ENCODE data around the gene ZNF771. TPM values are rescaled to one million over a fixed set of nuclear protein-coding genes. Genes with fewer than 3 reads are reported as not detected.

The ZNF771 gene
- total RNA-seq, 1 donor from 2014 or later: 9.0 TPM

DNA sequence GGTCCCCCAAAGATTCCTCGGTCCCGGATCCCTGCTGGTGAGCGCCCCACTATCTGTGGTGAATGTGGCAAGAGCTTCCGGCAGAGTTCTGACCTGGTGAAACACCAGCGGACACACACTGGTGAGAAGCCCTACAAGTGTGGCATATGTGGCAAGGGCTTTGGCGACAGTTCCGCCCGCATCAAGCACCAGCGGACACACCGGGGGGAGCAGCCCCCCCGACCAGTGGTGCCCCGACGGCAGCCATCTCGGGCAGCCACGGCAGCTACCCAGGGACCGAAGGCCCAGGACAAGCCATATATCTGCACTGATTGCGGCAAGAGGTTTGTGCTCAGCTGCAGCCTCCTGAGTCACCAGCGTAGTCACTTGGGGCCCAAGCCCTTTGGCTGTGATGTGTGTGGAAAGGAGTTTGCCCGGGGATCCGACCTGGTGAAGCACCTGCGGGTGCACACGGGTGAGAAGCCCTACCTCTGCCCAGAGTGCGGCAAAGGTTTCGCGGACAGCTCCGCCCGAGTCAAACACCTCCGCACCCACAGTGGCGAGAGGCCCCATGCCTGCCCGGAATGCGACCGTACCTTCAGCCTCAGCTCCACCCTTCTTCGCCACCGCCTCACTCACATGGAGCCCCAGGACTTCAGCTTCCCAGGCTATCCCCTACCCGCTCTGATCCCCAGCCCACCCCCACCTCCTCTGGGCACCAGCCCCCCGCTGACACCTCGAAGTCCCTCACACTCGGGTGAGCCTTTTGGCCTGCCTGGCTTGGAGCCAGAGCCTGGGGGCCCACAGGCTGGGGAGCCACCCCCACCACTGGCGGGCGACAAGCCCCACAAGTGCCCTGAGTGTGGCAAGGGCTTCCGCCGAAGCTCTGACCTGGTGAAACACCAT lies 9.4 kb upstream of the ZNF771 start:
- DNase-seq (ENCODE audit: low spot score in 2 of 2) (no peak), FAIRE-seq (no peak)

DNA sequence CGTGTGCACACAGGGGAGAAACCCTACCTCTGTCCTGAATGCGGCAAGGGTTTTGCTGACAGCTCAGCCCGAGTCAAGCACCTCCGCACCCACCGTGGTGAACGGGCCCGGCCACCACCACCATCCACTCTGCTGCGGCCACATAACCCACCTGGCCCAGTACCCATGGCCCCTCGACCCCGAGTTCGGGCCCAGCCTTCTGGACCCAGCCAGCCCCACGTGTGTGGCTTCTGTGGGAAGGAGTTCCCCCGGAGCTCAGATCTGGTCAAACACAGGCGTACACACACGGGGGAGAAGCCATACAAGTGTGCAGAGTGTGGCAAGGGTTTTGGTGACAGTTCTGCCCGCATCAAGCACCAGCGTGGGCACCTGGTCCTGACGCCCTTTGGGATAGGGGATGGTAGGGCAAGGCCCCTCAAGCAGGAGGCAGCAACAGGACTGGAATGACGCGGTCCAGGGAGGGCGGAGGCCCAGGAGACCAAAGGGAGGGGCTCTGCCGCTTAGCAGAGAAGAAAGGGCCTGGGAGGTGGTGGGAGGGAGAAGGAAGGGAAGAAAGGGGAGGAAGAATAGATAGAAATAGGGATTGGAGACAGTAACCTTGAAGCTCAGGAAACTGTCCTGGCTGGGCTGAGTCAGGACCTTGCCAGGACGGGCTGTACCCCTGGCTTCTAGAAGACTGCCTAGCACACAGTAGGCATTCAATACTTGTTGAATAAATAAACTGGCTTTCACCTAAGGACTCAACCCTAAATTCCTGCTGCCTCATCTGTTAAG lies 8.6 kb upstream of the ZNF771 start:
- no peak for FAIRE-seq
- no peak for DNase-seq (ENCODE audit: low spot score in 2 of 2)

DNA sequence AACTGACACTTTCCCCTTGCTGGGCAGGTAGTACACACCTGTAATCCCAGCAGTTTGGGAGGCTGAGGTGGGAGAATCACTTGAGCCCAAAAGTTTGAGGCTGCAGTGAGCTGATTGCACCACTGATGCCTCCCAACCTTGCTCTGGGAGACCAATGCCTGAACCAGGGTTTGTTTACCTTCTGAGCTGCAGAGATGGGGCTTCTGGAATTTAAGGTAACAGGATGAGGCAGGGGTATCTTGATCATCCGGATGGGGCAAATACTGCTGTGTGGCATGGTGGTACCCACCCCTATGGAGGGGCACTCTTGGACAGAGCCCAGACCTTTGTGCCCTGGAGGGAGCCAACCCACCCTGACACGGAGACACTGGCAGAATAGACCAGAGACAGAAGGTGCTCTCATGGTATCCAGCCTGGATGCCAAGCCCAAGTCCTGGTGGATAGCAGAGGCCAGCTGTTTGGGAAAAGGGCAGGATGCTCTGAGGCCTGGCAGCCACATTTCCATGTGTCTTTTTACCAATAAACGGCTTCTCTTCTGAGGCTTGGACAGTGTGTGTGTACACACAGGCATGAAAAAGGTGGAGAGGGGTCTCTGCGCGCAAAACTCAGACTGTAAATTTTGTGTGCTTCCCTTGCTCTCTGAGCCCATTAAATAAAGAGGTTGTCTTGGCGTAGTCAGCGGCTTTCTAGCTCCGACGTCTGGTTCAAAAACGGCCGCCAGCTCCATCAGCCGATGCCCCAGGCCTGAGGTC lies 7.8 kb upstream of the ZNF771 start:
- no peak for FAIRE-seq
- no peak for DNase-seq (ENCODE audit: low spot score in 2 of 2)

DNA sequence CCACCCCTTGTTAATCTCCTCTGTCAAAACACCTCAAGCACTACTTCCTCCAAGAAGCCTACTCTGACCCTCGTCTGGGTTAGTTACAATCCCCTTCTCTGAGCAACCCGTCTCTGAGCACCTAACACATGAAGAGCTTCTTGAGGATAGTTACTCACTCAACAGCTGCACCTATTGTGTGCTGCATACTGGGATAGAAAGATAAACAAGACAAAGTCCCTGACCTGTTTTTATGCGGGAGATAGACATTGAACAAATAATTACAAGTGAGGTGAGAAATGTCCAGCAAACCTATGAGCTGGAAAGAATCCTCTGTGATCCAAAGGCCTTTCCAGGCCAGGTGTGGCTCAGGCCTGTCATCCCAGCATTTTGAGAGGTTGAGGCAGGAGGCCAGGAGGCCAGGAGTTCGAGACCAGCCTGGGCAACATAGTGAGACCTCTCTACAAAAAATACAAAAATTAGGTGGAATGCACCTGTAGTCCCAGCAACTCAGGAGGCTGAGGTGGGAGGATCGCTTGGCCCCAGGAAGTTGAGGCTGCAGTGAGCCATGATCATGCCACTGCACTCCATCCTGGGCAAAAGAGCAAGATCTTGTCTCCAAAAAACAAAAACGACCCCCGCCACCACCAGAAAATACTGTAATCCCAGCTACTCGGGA lies 5.5 kb upstream of the ZNF771 start:
- DNase-seq (ENCODE audit: low spot score in 2 of 2) (no peak), FAIRE-seq (no peak)

DNA sequence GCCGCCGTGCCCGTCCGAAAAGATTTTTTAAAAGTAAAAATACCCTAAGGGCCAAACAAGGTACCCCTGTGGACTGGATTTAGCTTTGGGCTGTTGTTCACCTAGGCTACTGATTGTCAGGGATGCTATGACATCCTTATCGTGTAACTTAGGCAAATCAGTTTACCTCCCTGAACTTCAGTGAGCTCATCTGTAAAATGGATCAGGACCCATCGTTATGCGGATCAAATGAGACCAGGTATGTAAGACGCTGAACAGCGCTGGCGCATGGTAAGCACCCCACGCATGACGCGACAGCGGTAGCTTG lies 658 bp upstream of the ZNF771 start:
- FAIRE-seq (no peak), DNase-seq (ENCODE audit: low spot score in 2 of 2) (no peak)

DNA sequence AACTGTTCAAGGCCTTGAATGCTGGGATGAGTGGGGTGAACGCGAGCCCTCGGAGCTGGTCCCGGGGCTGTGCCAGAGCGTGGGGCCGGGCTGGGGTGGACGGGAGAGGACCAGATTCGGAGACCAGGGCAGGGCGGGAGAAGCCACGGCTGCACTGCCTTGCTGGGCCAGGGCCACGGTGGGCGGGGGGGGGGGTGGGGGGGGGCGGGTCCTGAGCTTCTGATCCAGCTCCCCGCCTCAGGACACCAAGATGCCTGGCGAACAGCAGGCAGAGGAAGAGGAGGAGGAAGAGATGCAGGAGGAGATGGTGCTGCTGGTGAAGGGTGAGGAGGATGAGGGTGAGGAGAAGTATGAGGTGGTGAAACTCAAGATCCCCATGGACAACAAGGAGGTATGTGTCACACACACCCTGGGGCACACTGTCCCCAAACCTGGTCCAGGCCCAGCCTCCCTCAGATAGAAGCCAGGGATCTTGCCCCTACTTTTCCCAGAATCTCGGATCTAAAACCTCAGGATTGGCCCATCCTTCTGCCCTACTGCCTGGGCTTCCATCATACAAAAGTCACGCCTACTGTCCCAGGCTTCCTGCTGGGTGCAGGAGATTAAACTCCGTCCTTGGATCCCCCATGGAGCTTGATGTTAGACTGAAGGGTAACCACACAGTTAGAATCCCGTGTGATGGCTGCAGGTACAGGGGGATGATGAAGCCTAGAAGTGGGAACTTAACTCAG lies 563 bp downstream of the ZNF771 start:
- FAIRE-seq (no peak), DNase-seq (ENCODE audit: low spot score in 2 of 2) (peak in 1 of 2 donors; percentile 56)

DNA sequence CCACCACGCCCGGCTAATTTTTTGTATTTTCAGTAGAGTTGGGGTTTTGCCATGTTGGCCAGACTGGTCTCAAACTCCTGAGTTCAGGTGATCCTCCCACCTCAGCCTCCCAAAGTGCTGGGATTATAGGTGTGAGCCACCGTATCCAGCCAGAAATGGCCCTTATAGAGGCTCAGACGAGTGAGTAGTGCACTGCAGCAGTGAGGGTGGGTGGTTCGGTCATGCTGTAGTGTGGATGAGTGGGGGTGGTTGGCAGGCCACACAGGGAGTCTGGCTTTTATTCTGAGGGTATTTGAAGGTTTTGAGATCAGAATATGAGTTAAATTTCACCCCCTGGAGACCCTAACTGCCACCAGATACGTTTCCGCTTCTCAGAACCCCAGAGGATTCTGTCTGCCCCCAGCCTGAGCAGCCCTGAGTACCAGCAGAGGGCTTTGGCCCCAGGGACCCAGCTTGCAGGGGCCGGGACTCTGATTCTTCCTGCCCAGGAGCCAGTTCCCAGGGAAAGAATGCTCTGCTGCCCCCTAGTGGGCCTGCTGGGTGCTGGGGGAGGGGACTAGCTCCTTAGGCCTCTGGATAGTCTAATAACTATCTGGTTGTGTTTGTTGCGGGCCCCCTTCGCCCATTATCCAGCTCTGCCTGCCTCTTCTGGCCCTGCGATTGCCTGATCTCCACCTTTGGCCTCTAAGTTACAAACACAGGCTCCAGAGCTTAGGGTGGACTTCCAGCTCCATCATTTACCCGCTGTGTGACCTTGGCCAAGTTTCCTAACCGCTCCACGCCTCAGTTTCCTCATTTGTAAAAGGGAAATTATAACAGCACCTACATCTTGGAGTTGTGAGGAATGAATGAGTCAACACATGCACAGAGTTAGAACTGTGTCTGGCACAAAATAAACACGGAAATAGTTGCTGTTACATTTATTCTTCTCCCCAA lies 2.0 kb downstream of the ZNF771 start:
- no peak for FAIRE-seq
- peak; percentile 81 to 84 for DNase-seq (ENCODE audit: low spot score in 2 of 2)

DNA sequence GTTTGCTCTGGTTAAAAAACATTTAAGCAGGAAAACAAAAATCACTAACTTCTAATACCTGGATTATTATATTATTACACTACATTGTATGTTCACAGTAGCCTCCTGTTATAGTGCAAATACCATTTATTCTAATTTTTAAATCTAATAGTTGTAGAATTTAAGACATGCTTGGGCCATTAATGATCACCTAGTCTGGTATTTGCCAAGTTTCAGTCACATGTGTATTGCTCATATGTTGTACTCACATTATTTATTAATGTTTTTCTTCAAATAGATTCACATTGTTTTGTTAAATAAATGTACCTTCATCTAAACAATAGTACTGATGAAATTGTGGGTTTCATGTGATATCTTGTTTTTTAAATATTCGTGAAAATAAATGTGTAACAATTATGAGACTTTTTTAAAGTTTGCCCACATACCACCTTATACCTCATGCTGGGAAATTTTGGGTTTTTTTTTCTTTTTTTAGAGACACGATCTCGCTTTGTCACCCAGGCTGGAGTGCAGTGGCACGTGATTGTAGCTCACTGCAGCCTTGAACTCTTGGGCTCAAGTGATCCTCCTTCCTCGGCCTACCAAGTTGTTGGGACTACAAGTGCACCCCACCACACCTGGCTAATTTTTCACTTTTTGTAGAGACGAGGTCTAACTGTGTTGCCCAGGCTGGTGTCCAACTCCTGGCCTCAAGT lies 5.9 kb downstream of the ZNF771 start:
- FAIRE-seq (no peak), DNase-seq (ENCODE audit: low spot score in 2 of 2) (no peak)

DNA sequence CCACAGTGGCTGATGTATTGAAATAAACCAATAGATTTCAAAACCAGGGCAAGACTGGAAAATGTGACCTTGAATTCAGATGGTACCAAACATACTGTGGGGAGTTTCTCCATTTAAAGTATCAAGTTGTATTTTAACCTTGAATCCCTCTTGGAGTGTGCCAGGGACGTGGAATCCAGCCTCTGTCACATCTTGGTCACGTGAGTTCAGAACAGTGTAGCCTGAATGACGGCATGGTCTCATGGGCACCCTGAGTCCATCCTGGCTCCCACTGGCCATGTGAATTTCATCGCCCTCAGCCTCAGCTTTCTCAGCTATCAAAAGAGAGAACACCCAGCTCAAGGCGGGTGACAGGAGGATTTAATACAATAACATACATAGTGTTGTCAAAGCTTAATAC lies 6.8 kb downstream of the ZNF771 start:
- no peak for DNase-seq (ENCODE audit: low spot score in 2 of 2)
- FAIRE-seq: no peak

DNA sequence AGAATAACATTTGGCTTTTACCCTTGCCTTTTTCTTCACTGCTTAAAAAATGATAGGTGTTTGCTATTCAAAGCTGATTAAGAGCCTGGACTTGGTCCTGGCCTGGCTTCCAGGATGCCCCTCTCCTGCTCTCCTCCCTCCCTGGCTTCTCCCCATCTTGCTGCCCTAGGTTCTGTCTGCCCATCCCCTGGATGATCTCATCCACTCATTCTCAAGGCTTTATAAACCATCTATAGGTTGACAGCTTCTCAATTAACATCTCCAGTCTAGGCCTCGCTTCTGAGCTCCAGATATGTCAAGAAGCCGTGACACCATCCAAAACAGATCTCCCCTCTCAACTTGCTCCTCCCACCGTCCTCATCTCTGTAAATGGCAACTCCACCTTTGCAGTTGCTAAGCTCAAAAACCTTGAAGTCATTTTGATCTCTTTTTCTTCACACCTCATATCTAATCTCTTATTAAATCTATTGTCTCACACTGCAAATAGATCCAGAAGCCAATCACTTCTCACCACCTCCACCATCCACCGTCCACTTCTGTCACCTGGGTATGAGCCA lies 8.7 kb downstream of the ZNF771 start:
- no peak for FAIRE-seq
- DNase-seq (ENCODE audit: low spot score in 2 of 2): no peak

DNA sequence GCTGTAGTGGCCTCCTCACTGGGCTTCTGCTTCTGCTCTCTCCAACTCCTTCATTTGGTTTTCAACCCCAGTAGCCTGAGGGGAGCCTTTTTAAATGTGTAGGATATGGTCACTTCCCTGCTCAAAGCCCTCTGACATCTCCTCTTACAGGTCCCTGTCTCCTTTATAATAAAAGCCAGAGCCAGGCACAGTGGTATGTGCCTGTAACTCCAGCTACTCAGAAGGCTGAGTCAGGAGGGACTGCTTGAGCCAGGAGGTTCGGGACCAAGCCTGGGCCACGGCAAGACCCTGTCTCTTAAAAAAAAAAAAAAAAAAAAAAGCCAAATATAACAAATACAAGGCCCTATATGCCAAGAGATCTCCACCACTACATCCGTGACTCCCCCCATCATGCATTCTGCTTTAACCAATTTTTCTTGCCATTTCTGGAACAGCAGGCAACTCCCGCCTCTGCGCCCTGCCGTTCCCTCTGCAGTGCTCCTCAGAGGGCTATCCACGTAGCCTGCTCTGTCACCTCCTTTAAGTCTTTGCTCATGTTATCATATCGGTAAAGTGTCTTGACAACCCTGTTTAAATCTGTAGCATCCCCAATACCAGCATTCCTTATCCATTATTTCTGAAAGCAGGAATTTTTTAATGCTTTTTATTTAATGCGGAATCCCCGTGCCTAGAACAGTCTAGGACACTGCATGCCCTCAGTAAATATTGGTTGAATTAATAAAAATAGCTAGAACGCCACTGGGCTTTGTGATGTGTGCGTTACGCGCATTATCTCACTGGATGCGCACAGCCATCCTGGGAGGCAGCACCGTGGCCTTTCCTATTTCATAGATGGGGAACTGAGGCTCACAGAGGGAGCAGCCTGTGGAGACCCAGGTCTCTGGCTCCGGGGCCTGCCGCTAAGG lies 9.5 kb downstream of the ZNF771 start:
- DNase-seq (ENCODE audit: low spot score in 2 of 2) (no peak), FAIRE-seq (no peak)

DNA sequence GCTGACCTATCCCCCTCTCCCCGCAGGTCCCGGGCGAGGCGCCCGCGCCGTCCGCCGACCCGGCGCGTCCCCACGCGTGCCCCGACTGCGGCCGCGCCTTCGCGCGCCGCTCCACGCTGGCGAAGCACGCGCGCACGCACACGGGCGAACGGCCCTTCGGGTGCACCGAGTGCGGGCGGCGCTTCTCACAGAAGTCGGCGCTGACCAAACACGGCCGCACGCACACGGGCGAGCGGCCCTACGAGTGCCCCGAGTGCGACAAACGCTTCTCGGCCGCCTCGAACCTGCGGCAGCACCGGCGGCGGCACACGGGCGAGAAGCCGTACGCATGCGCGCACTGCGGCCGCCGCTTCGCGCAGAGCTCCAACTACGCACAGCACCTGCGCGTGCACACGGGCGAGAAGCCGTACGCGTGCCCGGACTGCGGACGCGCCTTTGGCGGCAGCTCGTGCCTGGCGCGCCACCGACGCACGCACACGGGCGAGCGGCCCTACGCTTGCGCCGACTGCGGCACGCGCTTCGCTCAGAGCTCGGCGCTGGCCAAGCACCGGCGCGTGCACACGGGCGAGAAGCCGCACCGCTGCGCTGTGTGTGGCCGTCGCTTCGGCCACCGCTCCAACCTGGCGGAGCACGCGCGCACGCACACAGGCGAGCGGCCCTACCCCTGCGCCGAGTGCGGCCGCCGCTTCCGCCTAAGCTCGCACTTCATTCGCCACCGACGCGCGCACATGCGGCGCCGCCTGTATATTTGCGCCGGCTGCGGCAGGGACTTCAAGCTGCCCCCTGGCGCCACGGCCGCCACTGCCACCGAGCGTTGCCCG lies 10.3 kb downstream of the ZNF771 start:
- peak; percentile 77 to 83 for DNase-seq (ENCODE audit: low spot score in 2 of 2)
- no peak for FAIRE-seq

DNA sequence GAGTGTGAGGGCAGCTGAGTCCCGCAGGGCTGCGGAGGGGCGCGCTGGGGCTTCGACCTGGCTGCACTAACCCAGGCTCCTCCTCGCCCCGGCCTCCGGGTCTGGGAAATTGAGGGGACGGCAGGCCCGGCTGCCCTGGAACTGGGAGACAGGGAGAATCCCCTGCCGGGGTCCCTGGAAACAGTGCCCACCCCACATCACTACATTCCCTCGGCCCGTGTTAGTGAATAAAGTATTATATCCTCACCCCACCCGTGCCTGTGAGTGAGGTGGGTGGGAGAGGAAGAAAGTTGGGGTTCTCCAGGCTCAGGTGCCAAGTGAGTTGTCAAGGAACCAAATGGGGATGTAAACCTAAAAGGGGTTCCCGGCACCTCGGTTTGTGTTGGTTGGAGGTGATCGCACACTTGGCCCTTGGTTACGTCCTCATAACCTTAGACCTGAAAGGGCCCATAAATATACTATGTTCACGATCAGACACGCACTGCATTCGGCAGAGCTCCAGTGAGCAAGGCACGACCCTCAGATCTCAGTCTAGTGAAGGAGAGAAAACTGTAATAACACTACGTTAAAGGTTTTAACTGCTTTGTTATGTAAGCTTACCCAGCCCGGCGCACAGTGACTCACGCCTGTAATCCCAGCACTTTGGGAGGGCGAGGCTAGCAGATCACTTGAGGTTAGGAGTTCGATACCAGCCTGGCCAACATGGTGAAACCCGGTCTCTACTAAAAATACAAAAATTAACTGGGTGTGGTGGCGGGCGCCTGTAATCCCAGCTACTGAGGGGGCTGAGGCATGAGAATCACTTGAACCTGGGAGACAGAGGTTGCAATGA lies 11.2 kb downstream of the ZNF771 start:
- FAIRE-seq (no peak), DNase-seq (ENCODE audit: low spot score in 2 of 2) (no peak)

DNA sequence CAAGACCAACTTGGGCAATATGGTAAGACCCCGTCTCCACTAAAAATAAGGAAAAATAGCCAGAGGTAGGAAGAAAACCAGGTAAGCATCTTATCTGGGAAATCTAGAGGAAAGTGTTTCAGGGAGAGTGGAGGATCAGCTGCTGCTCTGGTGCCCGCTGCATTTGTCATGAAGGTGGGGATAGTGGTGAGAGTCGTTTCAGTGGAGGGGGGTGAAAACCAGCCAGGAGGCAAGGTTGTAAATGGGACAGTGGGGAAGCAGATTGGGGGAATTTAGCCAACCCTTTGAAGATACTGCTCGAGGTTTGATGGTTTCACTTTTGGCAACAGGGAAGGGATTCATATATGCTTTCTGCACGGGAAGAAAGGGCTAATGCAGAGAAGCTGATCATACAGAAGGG lies 13.6 kb downstream of the ZNF771 start:
- FAIRE-seq: no peak
- no peak for DNase-seq (ENCODE audit: low spot score in 2 of 2)

DNA sequence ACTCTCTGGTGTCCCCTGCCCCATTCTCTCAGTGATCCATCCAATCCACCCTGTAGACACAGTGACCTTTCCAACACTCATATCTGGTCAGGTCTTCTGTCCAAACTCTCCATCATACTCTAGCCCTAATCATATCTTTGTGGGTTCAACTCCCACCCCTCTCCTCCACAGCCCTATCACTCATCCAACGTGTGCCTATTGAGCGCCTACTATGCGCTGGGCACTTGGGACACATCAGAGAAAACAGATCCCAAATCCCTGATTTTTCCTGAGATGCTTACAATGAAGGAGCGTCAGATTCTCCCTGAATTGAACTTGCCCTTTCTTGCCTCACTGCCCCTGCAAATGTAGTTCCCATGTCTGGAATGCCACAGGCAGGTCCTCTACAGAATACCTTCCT lies 20.6 kb downstream of the ZNF771 start:
- FAIRE-seq (no peak), DNase-seq (ENCODE audit: low spot score in 2 of 2) (no peak)

DNA sequence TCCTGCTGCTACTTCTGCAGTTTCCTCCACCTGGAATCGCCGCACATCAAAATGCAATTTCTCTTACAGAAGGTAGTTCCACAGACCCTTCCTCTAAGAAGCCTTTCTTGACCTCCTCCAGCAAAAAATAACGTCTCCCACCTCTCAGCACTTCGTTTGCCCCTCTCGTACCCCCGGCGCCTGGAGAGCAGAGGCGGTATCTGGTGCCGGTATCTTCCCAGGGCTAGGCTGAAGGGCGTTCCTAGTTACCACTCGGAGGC lies 21.9 kb downstream of the ZNF771 start:
- DNase-seq (ENCODE audit: low spot score in 2 of 2) (no peak), FAIRE-seq (no peak)
